Measurements from ENCODE around the gene RBP5.

GRCh38 chr12:7120166-7120565, 8.5 kb downstream of the RBP5 start:
- TF ChIP-seq USF1 (IDR thresholded peaks at IDR 0.05) (no peak), FOXM1 (IDR thresholded peaks at IDR 0.05; ENCODE audit: borderline replicate concordance, low read depth) (no peak), MAX (IDR thresholded peaks at IDR 0.05) (no peak), EP300 (IDR thresholded peaks at IDR 0.05; ENCODE audit: borderline replicate concordance) (no peak), TAF1 (IDR thresholded peaks at IDR 0.05; ENCODE audit: low read depth) (no peak), RAD21 (IDR thresholded peaks at IDR 0.05; ENCODE audit: low read depth) (no peak), YY1 (IDR thresholded peaks at IDR 0.05; ENCODE audit: low read depth) (no peak), EGR1 (IDR thresholded peaks at IDR 0.05) (no peak), TCF12 (IDR thresholded peaks at IDR 0.05; ENCODE audit: low read depth) (no peak), ZBTB7A (IDR thresholded peaks at IDR 0.05; ENCODE audit: low read depth) (no peak)

All from Ishikawa (cell line).